ENCODE results near the gene FEM1B. TPM values are rescaled to one million over a fixed set of nuclear protein-coding genes. Genes with fewer than 3 reads are reported as not detected.
"Not testable (repeated sequence)": the region's sequence is repeated elsewhere in the genome, so short reads cannot be mapped to it uniquely, and the experiment has no call there.

FEM1B gene
- 30.5 and 47.7 TPM in 2 replicates for total RNA-seq (2014; rRNA removed; shearing (Covaris generic))

- peak; percentile 93 to 98 for DNase-seq (ENCODE audit: low read depth in 1 of 2, low spot score in 2 of 2)
- no peaks in the 10 kb centered on the region for H3K9me3 ChIP-seq (replicated peaks)
- H3K36me3 ChIP-seq: peaks cover 31% of the 10 kb centered on the region
- H3K4me3 ChIP-seq: peak within 1 kb of the TSS; percentile 93
- peak within 1 kb of the TSS; percentile 87 for H3K27ac ChIP-seq
- no peaks in the 10 kb centered on the region for H3K27me3 ChIP-seq (replicated peaks)
- H3K4me1 ChIP-seq (replicated peaks): peaks cover 49% of the 10 kb centered on the region
Measured at GRCh38 chr15:68277603-68278344, at the start of gene FEM1B. Gene FEM1B (plus strand): TSS chr15:68277745. CDS start chr15:68278418, 673 bp downstream.

GRCh38 chr15:68228143-68228970 is 49.2 kb upstream of the FEM1B start:
- Histone ChIP-seq H3K36me3 (peaks cover 15% of the 10 kb centered on the region), H3K9me3 (replicated peaks) (no peaks in the 10 kb centered on the region), H3K27ac (peak overlapping the region; percentile 87), H3K27me3 (replicated peaks) (no peaks in the 10 kb centered on the region), H3K4me3 (peak overlapping the region; percentile 97), H3K4me1 (replicated peaks) (peaks cover 20% of the 10 kb centered on the region)
- no peak for DNase-seq (ENCODE audit: low read depth in 1 of 2, low spot score in 2 of 2)

- H3K27ac ChIP-seq: peak overlapping the region; percentile 87
- H3K4me1 ChIP-seq (replicated peaks): peaks cover 26% of the 10 kb centered on the region
- H3K36me3 ChIP-seq: peaks cover 15% of the 10 kb centered on the region
- H3K9me3 ChIP-seq (replicated peaks): no peaks in the 10 kb centered on the region
- peak overlapping the region; percentile 97 for H3K4me3 ChIP-seq
- DNase-seq (ENCODE audit: low read depth in 1 of 2, low spot score in 2 of 2): no peak
- no peaks in the 10 kb centered on the region for H3K27me3 ChIP-seq (replicated peaks)
Measured at GRCh38 chr15:68228971-68229385, 48.6 kb upstream of the FEM1B start.

DNA sequence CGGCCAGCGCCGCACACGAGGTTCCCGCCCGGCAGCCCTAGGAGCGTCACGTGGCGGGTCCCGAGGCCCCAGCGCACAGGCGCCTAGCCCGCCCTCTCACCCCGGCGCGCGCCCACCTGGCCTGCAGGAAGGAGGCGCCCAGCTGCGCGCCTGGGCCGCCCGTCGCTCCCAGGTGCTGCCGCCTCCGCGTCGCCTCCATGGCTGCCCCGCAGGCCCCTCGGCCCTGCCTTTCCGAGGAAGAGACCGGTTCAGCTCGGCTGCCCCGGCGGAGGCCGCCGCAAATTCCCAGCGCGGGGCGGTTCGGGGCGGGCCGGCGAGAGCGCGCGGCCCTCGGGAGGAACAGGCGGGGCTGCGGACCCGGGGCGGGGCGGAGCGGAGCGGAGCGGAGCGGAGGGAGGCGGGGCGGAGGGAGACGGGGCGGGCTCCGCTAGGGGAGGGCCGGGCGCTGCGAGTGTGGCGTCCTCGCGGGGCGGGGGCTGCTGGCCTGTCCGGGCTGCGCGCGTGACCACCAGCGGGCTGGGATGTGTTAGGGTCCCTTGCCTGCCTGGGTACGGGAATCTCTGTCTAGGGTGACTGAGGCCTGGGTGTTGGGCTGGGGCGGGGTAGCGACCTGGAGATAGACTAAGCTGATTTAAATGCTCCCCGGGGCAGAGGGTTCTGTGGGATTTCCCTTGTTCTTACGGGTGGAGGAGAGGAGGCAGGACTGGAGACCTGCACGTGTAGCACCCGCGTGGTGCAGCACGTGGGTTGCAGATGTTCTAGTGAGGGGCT is 48.0 kb upstream of the FEM1B start, which contains the start of gene CLN6:
TSS of gene CLN6 (minus strand) at position 343 of the 771 bp plus-strand sequence. CDS start at position 199, 144 bp downstream.
- H3K4me1 ChIP-seq (replicated peaks): peaks cover 32% of the 10 kb centered on the region
- no peaks in the 10 kb centered on the region for H3K9me3 ChIP-seq (replicated peaks)
- no peaks in the 10 kb centered on the region for H3K27me3 ChIP-seq (replicated peaks)
- peak within 1 kb of the TSS; percentile 87 for H3K27ac ChIP-seq
- H3K36me3 ChIP-seq: peaks cover 15% of the 10 kb centered on the region
- peak; percentile 86 to 92 for DNase-seq (ENCODE audit: low read depth in 1 of 2, low spot score in 2 of 2)
- peak within 1 kb of the TSS; percentile 97 for H3K4me3 ChIP-seq

DNA sequence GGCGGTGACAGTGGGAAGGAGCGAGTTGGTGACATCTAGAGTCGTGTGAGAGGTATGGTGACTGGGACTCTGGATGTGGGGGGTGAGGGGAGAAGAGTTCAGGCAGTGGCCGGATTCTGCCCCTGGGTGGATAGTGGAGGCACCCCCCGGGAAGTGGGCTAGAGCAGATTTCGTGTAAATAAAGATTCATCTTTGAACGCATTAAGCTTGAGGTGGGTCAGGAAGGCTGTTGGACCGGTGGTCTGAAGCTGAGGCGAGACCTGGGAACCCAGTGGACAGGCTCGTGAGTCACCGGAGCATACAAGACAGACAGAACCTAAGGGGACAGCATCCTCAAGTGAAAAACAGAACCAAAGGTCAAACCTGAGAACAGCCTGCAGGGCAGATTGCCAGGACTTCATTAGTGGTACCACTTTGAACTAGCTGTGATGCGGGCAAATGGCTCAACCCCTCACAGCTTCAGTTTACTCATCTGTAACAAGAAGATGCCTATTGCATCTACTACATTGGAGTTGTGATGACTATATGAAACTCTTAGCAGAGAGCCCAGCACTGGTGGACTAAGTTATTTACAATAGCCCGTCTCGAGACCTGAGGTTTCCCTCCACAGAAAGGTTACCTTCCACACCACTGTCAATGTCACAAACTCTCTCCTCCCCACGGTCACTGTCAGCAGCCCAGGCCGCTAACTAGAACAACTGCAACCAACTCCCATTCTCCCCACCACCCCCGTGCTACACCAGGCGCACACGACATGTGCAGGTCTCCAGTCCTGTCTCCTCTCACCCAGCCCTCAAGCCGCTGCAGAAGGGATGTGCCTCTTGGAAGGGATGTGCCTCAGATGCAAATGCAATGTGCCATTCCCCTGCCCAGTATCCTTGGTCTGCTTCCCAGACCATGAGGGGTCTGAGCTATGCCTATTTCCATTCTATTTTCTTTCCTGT is 47.1 kb upstream of the FEM1B start:
- H3K9me3 ChIP-seq (replicated peaks): no peaks in the 10 kb centered on the region
- H3K4me1 ChIP-seq (replicated peaks): peaks cover 34% of the 10 kb centered on the region
- no peaks in the 10 kb centered on the region for H3K27me3 ChIP-seq (replicated peaks)
- no peak overlapping the region for H3K27ac ChIP-seq
- peaks cover 15% of the 10 kb centered on the region for H3K36me3 ChIP-seq
- DNase-seq (ENCODE audit: low read depth in 1 of 2, low spot score in 2 of 2): no peak
- peak overlapping the region; percentile 97 for H3K4me3 ChIP-seq

GRCh38 chr15:68231102-68231818 is 46.3 kb upstream of the FEM1B start:
- H3K9me3 ChIP-seq (replicated peaks): no peaks in the 10 kb centered on the region

DNA sequence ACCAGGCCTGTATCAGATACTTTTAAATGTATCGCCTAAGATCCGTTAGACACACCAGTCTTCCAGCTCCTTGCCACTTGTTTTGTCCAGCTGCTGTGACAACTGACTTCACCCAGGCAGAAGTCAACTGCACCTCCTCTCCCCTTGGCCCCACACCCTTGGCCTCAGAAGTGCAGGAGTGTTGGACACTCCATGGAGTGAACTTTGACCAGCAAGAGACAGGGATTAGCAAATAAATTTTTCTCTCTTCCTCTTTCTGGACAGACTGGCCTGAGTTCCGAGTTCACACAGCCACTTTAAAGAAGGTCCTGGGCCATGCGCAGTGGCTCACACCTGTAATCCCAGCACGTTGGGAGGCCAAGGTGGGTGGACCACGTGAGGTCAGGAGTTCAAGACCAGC is 45.1 kb upstream of the FEM1B start:
- no peak overlapping the region for H3K4me3 ChIP-seq
- H3K36me3 ChIP-seq: peaks cover 15% of the 10 kb centered on the region
- DNase-seq (ENCODE audit: low read depth in 1 of 2, low spot score in 2 of 2): no peak
- H3K27ac ChIP-seq: no peak overlapping the region
- H3K4me1 ChIP-seq (replicated peaks): peaks cover 34% of the 10 kb centered on the region
- H3K27me3 ChIP-seq (replicated peaks): no peaks in the 10 kb centered on the region
- H3K9me3 ChIP-seq (replicated peaks): no peaks in the 10 kb centered on the region

More at GRCh38 chr15:68231102-68231818, 46.3 kb upstream of the FEM1B start:
- Histone ChIP-seq H3K27me3 (replicated peaks) (no peaks in the 10 kb centered on the region), H3K4me1 (replicated peaks) (peaks cover 34% of the 10 kb centered on the region), H3K4me3 (no peak overlapping the region), H3K27ac (no peak overlapping the region), H3K36me3 (peaks cover 15% of the 10 kb centered on the region)
- DNase-seq (ENCODE audit: low read depth in 1 of 2, low spot score in 2 of 2): no peak

- Histone ChIP-seq H3K9me3 (replicated peaks) (no peaks in the 10 kb centered on the region), H3K4me3 (no peak overlapping the region), H3K36me3 (peaks cover 12% of the 10 kb centered on the region), H3K27me3 (replicated peaks) (no peaks in the 10 kb centered on the region), H3K4me1 (replicated peaks) (peaks cover 29% of the 10 kb centered on the region), H3K27ac (no peak overlapping the region)
- DNase-seq (ENCODE audit: low read depth in 1 of 2, low spot score in 2 of 2): no peak
Measured at GRCh38 chr15:68232937-68233336, 44.6 kb upstream of the FEM1B start.

DNA sequence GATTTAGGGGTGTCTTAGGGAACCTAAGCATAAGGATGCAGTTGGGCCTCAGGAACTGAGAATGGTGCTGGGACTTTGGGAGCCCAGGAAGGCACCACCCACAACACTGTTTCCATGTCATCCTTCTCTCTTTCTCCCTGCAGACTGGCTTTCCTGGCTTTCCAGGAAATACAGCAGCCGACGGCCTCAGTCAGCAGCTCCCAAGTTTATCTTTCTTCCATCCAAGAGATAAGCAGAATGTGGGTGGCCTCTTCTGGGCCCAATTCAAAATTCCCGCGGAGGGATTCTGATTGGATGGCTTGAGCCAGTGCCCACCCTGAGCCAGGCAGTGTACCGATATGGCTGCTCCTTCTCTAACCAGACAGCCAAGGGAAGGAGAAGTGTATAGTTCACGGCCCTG is 43.5 kb upstream of the FEM1B start:
- Histone ChIP-seq H3K9me3 (replicated peaks) (no peaks in the 10 kb centered on the region), H3K27ac (no peak overlapping the region), H3K36me3 (peaks cover 4% of the 10 kb centered on the region), H3K27me3 (replicated peaks) (no peaks in the 10 kb centered on the region), H3K4me1 (replicated peaks) (peaks cover 22% of the 10 kb centered on the region), H3K4me3 (no peak overlapping the region)
- DNase-seq (ENCODE audit: low read depth in 1 of 2, low spot score in 2 of 2): peak; percentile 74 to 80

GRCh38 chr15:68234520-68234919 is 43.0 kb upstream of the FEM1B start:
- DNase-seq (ENCODE audit: low read depth in 1 of 2, low spot score in 2 of 2); H3K27me3 ChIP-seq (replicated peaks): not testable (repeated sequence)
- H3K4me1 ChIP-seq (replicated peaks): peaks cover 22% of the 10 kb centered on the region

DNA sequence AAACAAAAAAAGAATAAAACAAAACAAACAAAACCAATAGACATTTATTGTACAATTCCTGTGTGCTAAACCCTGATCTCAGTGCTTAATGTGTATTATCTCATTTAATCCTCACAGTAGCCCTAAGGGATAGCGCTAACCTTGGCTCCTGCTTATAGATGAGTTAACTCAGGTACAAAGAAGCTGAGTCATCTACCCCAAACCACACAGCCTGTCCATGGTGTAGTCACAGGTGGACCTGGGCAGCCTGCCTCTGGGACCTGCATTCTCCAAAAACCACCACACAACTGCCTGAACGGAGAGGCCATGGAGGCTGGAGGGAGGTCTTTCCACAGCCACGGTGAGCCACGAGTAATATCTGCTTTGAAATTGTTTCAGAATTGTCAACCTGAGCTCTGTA is 42.5 kb upstream of the FEM1B start:
- Histone ChIP-seq H3K9me3 (replicated peaks) (no peaks in the 10 kb centered on the region), H3K27me3 (replicated peaks) (no peaks in the 10 kb centered on the region), H3K4me1 (replicated peaks) (peaks cover 19% of the 10 kb centered on the region), H3K4me3 (no peak overlapping the region), H3K27ac (no peak overlapping the region), H3K36me3 (no peaks in the 10 kb centered on the region)
- no peak for DNase-seq (ENCODE audit: low read depth in 1 of 2, low spot score in 2 of 2)

More at GRCh38 chr15:68234520-68234919, 43.0 kb upstream of the FEM1B start:
- not testable (repeated sequence) for H3K27ac ChIP-seq; H3K9me3 ChIP-seq (replicated peaks); H3K36me3 ChIP-seq; H3K4me3 ChIP-seq

- Histone ChIP-seq H3K27ac (no peak overlapping the region), H3K36me3 (no peaks in the 10 kb centered on the region), H3K27me3 (replicated peaks) (no peaks in the 10 kb centered on the region), H3K4me3 (no peak overlapping the region), H3K9me3 (replicated peaks) (no peaks in the 10 kb centered on the region), H3K4me1 (replicated peaks) (peaks cover 10% of the 10 kb centered on the region)
- no peak for DNase-seq (ENCODE audit: low read depth in 1 of 2, low spot score in 2 of 2)
Measured at GRCh38 chr15:68239025-68239424, 38.5 kb upstream of the FEM1B start.
